Testis (tissue), 2 donors: ENCODE results near the gene DAD1.

Source experiments
- POLR2A ChIP-seq: fragments of 450-650 bp; IDR thresholded peaks from one replicate; pipeline ENCODE4 v1.6.1; 2017; ENCODE audit warnings: antibody characterized with exemption, mild to moderate bottlenecking, moderate library complexity
- TF ChIP-seq, protein P1 (sequence below), 3 experiments: fragments of 450-650 bp in 2 of 3; fragments of 200-600 bp in 1 of 3; sonication (generic) in 1 of 3; IDR thresholded peaks; one replicate each; pipeline ENCODE4 v1.5.1; 2016 to 2019; ENCODE audit warnings: antibody characterized with exemption in 3 of 3, mild to moderate bottlenecking in 2 of 3, moderate library complexity in 1 of 3

DNA sequence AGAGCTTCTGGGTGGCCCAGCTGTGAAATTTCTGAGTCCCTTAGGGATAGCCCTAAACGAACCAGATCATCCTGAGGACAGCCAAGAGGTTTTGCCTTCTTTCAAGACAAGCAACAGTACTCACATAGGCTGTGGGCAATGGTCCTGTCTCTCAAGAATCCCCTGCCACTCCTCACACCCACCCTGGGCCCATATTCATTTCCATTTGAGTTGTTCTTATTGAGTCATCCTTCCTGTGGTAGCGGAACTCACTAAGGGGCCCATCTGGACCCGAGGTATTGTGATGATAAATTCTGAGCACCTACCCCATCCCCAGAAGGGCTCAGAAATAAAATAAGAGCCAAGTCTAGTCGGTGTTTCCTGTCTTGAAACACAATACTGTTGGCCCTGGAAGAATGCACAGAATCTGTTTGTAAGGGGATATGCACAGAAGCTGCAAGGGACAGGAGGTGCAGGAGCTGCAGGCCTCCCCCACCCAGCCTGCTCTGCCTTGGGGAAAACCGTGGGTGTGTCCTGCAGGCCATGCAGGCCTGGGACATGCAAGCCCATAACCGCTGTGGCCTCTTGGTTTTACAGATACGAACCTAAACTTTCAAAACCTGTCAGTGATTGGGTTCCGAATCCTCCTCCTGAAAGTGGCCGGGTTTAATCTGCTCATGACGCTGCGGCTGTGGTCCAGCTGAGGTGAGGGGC, 38.9 kb downstream of the DAD1 start:
- TF ChIP-seq, protein P1, sequence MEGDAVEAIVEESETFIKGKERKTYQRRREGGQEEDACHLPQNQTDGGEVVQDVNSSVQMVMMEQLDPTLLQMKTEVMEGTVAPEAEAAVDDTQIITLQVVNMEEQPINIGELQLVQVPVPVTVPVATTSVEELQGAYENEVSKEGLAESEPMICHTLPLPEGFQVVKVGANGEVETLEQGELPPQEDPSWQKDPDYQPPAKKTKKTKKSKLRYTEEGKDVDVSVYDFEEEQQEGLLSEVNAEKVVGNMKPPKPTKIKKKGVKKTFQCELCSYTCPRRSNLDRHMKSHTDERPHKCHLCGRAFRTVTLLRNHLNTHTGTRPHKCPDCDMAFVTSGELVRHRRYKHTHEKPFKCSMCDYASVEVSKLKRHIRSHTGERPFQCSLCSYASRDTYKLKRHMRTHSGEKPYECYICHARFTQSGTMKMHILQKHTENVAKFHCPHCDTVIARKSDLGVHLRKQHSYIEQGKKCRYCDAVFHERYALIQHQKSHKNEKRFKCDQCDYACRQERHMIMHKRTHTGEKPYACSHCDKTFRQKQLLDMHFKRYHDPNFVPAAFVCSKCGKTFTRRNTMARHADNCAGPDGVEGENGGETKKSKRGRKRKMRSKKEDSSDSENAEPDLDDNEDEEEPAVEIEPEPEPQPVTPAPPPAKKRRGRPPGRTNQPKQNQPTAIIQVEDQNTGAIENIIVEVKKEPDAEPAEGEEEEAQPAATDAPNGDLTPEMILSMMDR (IDR thresholded peaks at IDR 0.05): no peak
- TF ChIP-seq POLR2A: no peak
